ENCODE results near the gene DGKH.

- TF ChIP-seq POLR2A (IDR thresholded peaks at IDR 0.05) = no peak
- TF ChIP-seq, protein P1, sequence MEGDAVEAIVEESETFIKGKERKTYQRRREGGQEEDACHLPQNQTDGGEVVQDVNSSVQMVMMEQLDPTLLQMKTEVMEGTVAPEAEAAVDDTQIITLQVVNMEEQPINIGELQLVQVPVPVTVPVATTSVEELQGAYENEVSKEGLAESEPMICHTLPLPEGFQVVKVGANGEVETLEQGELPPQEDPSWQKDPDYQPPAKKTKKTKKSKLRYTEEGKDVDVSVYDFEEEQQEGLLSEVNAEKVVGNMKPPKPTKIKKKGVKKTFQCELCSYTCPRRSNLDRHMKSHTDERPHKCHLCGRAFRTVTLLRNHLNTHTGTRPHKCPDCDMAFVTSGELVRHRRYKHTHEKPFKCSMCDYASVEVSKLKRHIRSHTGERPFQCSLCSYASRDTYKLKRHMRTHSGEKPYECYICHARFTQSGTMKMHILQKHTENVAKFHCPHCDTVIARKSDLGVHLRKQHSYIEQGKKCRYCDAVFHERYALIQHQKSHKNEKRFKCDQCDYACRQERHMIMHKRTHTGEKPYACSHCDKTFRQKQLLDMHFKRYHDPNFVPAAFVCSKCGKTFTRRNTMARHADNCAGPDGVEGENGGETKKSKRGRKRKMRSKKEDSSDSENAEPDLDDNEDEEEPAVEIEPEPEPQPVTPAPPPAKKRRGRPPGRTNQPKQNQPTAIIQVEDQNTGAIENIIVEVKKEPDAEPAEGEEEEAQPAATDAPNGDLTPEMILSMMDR (IDR thresholded peaks at IDR 0.05) = no peak
Measured at GRCh38 chr13:42101821-42102585, 53.6 kb downstream of the DGKH start.
